HG02763 (cell line): ENCODE data around the gene SCGB1D4.

Experiments
- ATAC-seq: cut with Tn5 transposase; IDR thresholded peaks from one replicate; pipeline ENCODE4 v1.9.1; 2021; ENCODE audit warnings: mild to moderate bottlenecking, moderate library complexity; ENCODE audit not compliant: unreplicated experiment

Gene SCGB1D4

DNA sequence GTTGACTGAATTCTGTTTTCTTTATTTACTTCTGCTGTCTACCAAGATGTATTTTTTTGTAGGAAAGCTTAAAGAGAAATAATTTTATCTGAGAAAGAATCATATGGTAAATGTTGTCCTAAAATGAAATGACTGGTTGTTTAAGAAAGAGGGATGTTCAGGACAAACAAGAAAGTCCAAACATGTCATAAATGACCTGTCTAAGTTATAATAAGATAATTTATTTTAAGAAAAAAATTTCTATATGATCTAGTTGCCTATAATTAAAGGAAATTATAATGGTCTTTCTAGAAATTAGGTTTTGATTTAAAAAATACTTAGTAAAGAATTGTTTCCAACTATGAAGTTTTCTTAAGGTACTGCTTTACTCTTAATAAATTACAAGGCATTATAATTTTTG lies 18.4 kb downstream of the SCGB1D4 start:
- no peak for ATAC-seq

DNA sequence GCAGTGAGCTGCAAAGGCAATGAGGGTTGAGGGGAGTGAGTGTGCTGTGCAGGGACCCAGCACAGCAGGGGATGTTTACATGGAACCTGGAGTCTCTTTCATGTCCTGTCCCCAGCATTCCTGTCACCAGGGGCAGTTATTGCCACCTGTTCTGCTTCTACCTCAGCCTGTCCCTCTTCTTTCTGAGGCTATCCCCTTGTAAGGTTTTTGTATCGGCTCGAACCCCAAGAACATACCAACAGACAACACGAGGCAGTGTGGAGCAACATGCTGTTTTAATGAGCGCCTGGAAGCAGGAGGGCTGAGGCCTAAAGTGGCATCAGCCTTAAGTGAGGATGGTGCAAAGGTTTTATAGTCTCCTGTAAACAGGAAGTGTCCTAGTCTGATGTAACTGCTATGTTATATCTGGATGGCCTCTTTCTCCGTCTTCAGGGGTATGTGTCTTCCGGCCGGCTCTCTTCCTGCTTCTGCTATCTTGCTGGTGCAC lies 25.0 kb downstream of the SCGB1D4 start:
- no peak for ATAC-seq

GRCh38 chr11:62273284-62273683 lies 25.6 kb downstream of the SCGB1D4 start:
- ATAC-seq = no peak

DNA sequence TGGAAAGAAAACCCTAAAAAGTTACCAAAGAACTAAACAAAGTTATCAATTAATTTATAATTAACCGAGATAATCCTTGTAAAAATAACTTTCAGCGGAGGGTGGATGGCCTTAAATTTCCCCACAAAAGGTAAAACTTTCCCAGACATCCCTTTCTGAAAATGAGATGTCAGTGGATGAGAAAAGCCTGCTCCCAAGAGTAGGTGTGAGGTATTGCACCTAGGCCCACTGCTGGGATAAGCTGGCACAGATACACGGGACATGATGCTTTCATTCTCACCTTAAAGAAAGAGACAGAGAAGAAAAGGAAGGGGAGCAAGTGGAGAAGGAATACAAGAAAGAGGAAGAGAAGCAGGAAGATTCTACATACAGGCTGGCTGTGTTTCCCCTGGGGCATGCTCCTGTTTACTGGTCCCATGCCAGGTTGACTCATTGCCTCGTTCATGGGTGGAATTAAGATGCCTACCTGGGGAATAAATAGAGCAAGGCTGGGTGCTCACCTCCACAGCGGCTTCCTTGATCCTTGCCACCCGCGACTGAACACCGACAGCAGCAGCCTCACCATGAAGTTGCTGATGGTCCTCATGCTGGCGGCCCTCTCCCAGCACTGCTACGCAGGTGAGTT lies 29.1 kb downstream of the SCGB1D4 start, which contains the start of gene SCGB2A2:
Gene SCGB2A2, plus strand, starts transcription at position 505 of the 625 bp plus-strand sequence. Its CDS starts 59 bp downstream, at position 564.
- ATAC-seq = no peak

GRCh38 chr11:62267576-62267975 lies 31.3 kb downstream of the SCGB1D4 start:
- no peak for ATAC-seq

DNA sequence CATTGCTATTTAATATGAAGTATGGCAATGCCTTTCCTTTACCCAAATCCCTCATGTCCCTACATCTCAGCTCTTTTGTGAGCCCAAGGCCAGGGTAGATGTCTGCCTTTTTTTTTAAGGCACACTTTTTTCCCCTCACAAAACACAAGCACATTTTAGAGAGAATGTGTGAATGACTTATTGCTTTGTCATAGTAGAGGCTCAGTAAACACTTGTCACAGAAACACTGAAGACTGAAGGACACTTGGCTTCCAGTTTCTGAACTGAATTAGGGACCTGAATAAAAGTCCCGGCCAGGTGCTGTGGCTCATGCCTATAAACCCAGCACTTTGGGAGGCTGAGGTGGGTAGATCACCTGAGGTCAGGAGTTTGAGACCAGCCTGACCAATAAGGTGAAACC lies 31.8 kb downstream of the SCGB1D4 start:
- ATAC-seq = no peak

DNA sequence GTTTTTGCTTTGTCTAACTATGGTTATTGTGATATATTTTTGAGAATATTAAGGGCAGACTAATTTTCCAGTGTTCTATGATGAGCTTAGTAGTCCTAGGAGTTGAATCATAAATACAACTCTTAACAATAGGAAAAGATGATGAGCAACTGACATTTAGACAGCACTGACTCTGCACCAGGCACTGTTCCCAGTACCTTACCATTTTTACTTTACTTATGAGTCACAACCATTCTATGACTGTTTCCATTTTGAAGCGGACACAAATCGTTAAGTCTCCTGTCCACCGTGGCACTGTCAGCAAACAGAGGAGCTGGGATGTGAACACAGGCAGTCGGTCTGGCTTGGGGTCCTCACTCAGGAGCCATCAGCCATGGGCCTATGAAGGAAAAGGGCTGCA lies 32.3 kb downstream of the SCGB1D4 start:
- no peak for ATAC-seq

- no peak for ATAC-seq
These were observed 34.9 kb downstream of the SCGB1D4 start for GRCh38 chr11:62264004-62264403.

DNA sequence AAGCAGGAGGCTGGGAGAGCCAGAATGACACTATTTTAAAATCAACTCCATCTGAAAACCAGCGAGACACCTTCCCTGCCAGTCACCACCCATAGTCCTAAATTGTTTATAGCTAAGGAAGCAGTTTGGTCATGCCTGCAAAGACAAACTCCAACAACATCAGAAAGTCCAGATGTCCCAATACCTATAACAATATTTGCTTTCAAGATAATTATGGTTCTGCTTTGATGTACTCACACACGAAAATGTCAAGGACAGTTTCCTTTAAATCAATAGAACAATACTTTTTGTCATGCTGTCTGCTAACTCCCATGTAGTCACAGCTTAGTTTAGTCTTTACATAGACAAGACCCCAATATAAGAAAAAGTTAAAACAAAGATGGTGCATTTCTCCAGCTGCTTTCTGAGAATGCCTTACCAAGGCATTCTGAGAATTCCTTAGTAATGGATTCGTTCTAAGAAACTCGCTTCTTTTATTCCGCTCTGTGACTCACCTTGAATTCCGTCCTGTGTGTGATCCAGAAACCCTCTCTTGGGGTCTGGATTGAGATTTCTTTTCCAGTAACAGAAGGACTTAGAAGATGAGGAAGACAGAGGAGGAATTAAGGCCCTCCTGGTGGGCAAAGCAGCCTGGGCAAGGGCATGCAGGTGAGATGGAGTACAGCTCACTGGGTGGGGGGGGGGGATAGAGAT lies 38.5 kb downstream of the SCGB1D4 start:
- ATAC-seq = no peak

DNA sequence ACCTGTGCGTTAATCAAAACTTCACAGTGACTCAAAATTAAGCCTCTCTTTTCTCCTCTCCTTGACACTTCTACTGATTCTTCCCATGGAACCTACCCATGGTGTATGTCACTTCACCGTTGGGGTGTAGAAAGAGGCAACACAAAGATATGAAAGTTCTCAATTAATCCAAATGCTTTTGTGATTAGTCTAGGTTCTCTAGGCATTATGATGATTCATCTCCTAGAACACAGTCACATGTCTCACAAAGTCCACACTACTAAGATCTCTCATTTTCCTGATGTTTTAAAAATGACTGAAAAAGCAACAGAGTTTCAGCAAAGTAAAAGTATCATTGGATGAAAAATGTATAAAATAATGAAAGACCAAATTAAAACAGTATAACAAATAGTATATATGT lies 42.6 kb downstream of the SCGB1D4 start:
- ATAC-seq = no peak

- no peak for ATAC-seq
These were observed 44.8 kb downstream of the SCGB1D4 start for GRCh38 chr11:62253999-62254542.

- ATAC-seq = no peak
These were observed 47.2 kb downstream of the SCGB1D4 start for GRCh38 chr11:62251698-62252097.
